Astrocyte of the hippocampus (primary cell): ENCODE results near the gene SPI1.
A peak's percentile ranks its signal among the peaks of the same experiment; 100 is the strongest.

Experiments
- DNase-seq: peaks from one replicate; pipeline ENCODE4 v3.0.0; 2011; ENCODE audit warnings: low read depth, low spot score

SPI1 gene

GRCh38 chr11:47388697-47389576 is 10.6 kb upstream of the SPI1 start:
- no peak for DNase-seq

DNA sequence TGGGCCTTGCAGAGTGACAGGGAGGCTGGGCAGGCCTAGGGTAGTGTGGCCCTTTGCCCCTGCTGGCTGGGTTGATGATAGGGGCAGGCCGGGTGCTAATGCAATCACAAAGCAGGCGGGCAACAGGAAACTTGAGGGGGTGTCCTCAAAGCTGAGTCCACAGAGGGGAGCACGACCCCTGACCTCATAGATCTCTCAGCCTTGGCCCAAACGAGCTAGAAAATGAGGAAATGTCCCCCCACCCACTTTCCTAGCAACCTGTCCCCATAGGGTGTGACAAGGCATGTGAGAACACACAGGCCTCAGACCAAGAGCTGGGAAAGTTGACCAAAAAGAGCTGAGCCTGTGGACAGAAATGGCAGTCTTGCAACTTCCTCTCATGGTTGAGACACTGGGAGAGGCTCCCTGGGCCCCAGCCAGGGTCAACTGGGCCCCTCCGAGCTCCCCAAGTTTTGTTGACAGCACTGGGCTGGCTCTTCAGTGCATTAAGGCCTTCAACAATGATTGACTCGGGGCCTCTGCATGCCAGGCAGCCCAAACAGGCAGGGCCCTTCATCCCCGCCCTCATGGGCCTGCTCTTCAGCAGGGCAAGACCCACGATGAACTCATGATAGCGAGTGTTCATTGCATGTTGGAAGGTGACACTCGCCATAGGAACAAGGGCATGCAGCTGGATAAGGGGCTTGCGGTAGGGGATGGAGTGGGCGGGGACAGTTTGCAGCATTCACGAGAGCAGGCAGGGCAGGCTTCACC is 9.8 kb upstream of the SPI1 start:
- no peak for DNase-seq

DNA sequence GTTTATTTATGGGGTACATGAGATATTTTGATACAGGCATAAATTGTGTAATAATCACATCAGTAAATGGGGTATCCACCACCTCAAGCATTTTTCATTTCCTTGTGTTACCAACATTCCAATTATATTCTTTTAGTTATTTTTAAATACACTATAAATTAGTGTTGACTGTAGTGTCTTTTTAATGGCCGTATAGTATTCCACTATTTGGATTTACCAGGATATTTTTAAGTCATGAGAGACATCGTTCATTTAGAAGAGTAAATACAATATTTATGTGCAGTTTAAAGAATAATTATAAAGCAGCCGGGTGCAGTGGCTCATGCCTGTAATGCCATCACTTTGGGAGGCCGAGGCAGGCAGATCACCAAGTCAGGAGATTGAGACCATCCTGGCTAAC is 6.2 kb upstream of the SPI1 start:
- DNase-seq: no peak

DNA sequence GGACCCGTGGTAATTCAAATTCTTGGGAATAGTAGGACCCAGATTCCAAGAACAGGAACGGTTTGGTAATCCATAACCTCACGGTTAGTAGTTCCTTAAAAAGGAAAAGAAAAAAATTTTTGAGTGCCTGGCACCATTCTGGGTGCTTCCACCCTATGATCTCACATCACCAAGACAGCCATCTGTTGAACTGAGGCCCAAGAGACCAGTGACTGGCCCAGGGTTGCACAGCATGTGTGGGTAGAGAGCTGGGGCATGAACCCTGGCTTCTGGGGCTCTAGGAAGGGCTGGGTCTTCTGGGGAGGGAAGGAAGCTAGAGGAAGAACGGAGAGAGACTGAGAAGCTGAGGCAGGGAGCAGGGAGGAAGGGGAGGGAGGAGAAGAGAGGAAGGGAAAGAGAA is 4.7 kb upstream of the SPI1 start:
- DNase-seq: no peak

DNA sequence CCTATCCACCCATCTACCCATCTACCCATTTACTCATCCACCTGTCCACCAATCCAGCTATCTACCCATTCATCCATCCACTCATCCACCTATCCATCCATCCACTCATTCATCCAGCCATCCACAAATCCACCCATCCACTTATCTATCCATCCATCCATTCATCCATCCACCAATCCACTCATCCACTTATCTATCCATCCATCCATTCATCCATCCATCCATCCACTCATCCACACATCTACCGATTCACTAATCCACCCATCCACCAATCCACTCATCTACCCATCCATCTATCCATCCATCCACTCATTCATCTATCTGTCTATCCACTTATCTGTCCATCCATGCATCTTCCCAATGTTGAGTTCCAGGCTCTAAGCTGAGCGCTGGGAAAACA is 1.7 kb upstream of the SPI1 start:
- no peak for DNase-seq

DNA sequence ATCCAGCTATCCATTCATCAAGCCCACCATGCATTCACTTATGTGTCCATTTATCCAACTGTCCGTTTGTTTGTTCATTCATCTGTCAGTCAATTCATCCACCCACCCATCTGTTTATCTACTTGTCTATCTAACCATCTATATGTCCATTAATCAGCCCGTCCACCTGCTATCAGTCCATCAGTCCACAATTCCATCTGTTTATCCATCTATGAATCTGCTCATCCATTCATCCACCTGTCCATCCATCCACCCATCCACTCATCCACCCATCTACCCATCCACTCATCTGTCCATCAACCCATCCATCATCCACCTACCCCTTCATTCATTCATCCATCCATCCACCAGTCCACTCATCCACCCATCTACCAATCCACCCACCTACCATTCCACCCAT is 970 bp upstream of the SPI1 start:
- no peak for DNase-seq

- DNase-seq: no peak
These were observed 456 bp upstream of the SPI1 start for GRCh38 chr11:47378836-47379170.

GRCh38 chr11:47377571-47378009 is 757 bp downstream of the SPI1 start:
- DNase-seq: no peak

- no peak for DNase-seq
These were observed 1.6 kb downstream of the SPI1 start for GRCh38 chr11:47376525-47377371.

DNA sequence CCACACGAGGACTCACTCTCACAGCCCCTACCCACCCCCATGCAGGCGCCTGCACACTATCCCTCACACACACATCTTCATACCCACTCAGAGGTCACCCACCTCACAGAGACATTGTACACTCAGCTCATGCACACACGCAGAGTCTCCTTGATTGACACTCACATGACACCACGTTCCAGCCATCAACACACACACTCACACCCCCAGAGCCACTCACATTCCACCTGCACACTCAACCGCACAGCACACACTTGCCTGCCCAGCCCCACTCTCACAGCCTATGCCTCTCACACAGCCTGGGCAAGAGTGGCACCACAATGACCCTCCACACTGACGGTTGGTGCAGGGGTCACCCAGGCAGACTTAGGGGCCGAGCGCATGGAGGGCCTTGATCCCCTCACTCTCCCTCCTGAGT is 2.2 kb downstream of the SPI1 start:
- DNase-seq: no peak

DNA sequence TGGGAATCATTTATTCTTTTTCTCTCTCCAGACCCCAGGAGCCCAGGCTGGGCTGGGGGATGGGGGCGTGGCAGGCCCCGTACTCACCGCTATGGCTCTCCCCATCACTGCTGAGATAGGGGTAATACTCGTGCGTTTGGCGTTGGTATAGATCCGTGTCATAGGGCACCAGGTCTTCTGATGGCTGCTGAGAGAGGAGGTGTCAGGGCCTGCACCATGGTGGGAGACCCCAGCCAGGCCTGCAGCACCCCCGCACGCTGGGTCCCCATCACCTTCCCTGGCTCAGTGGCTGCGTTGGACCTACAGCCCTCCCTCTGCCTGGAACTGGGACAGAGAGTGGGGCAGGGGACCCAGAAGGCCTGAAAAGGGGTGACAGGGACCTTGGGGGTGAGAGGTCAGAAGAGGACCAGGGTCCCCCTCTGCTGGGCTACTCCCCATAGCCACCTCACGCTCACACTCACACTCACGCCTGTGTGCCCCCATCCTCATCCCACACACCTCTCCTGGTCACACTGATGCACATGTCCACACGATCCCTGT is 2.7 kb downstream of the SPI1 start:
- DNase-seq: no peak

GRCh38 chr11:47375020-47375419 is 3.3 kb downstream of the SPI1 start:
- DNase-seq: no peak

DNA sequence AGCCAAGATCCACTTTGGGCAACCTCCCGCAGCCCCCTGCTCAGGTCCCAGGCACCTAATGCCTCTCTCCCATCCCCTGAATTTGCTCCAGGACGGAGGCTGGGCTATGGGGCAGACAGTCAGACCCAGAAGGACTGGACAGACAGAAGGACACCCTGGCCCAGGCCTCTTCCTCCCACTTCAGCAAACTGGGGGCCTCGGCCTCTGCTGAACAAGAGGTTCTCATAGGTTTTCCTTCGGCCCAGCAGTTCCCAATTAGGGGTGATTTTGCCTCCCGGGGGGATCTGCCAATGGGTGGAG is 3.7 kb downstream of the SPI1 start:
- DNase-seq: no peak

- peak; percentile 84 for DNase-seq
These were observed 4.2 kb downstream of the SPI1 start for GRCh38 chr11:47373876-47374719.

GRCh38 chr11:47372422-47372821 is 5.9 kb downstream of the SPI1 start:
- no peak for DNase-seq

- DNase-seq: no peak
These were observed 8.7 kb downstream of the SPI1 start for GRCh38 chr11:47369676-47370075.

GRCh38 chr11:47366020-47366490 is 12.3 kb downstream of the SPI1 start:
- no peak for DNase-seq

DNA sequence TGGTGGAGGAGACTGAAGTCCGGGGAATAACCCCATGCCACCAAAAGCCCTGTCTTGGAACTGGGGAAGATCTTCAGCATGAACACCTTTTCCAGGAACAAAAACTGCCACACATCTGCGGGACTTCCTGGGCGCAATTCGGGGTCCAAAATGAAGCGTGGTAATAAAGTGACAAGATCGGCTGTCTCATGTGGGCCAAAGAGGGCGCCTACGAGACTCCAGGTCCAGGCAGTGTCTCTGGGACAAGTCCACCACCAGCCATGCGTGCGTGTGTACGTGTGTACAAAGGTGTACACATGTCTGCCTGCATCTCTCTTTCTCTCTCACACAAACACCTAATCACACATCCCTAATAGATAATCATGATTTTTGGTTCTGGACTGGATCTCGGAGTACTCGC is 16.9 kb downstream of the SPI1 start:
- DNase-seq: no peak

DNA sequence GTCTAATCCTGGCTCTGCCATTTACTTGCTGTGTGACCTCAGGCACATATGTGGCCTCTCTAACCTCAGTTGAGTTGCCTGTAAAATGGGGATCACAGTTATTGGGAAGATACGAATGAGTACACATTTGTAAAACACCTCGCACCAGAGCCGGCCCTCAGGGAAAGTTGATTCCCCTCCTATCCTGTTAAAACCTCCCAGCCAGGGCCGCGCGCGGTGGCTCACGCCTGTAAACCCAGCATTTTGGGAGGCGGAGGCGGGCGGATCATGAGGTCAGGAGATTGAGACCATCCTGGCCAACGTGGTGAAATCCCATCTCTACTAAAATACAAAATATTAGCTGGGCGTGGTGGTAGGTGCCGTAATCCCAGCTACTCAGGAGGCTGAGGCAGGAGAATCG is 18.0 kb downstream of the SPI1 start:
- DNase-seq: no peak

DNA sequence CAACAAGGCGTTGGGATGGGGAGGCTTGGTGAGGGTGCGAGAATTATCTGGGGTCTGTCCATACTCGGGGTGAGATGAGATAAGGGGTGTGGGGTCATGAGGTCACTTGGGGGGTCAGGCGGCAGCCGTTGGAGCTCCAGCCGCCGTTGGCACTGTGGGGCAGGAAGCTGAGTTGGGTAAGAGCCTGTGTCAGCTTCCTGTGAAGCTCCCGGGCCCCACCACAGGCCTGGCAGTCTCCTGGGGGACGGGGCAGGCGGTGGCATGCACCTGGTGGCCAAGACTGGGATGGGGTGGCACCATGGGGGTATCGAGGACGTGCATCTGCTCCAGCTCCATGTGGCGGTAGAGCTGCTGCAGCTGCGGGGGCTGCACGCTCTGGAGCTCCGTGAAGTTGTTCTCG is 18.8 kb downstream of the SPI1 start:
- DNase-seq: no peak

GRCh38 chr11:47359162-47359561 is 19.2 kb downstream of the SPI1 start:
- DNase-seq: no peak
